Ovary (tissue), 9 donors: ENCODE measurements around the gene UNC5C. TPM values are rescaled to one million over a fixed set of nuclear protein-coding genes. Genes with fewer than 3 reads are reported as not detected.

Source experiments
- DNase-seq, 5 donors: peaks; one replicate each; pipeline ENCODE4 v3.0.0-alpha.2; 2019 to 2020
- H3K27ac ChIP-seq, 2 donors: fragments of 200-600 bp; one replicate each; pipeline versions ENCODE4 v1.5.1 to v1.8.0; 2019 to 2022
- H3K27me3 ChIP-seq: fragments of 200-600 bp; one replicate; pipeline ENCODE4 v1.8.0; 2022
- H3K36me3 ChIP-seq: fragments of 200-600 bp; sonication (generic); one replicate; pipeline ENCODE4 v1.5.1; 2019
- H3K4me1 ChIP-seq: one replicate; pipeline ENCODE4 v1.8.1; 2013; ENCODE audit warnings: mild to moderate bottlenecking, moderate library complexity; ENCODE audit not compliant: insufficient read depth
- H3K4me3 ChIP-seq: fragments of 200-600 bp; sonication (generic); one replicate; pipeline ENCODE4 v1.5.1; 2017
- H3K9me3 ChIP-seq, 2 donors: fragments of 200-600 bp in 1 of 2; sonication (generic) in 1 of 2; one replicate each; pipeline versions ENCODE4 v1.5.1 to v1.8.1; 2013 to 2019; ENCODE audit warnings: mild to moderate bottlenecking in 1 of 2, moderate library complexity in 1 of 2
- EP300 ChIP-seq: sonication (generic); formaldehyde crosslinking; IDR thresholded peaks from one replicate; pipeline ENCODE4 v1.6.1; 2017; ENCODE audit warnings: antibody characterized with exemption
- POLR2A ChIP-seq: fragments of 450-650 bp; IDR thresholded peaks from one replicate; pipeline ENCODE4 v1.6.1; 2017; ENCODE audit warnings: antibody characterized with exemption, mild to moderate bottlenecking, moderate library complexity
- WGBS, 3 donors: extraction: QIAGEN DNeasy Blood & Tissue Kit in 1 of 3; methylation state at CpG; one replicate each; pipeline versions ENCODE4 v1.1.5 to v1.1.7; 2013 to 2017; 5-methylcytosine and 5-hydroxymethylcytosine counted together
- intact Hi-C, 4 donors: fragments of 100-400 bp; cut with DNase I; formaldehyde crosslinking; loops; one replicate each; pipeline versions ENCODE4 v1.11.0 to v1.15.1; 2022 to 2023
- polyA plus RNA-seq, 2 donors: library from polyadenylated mRNA; stranded (reverse); fragments of 200-250 nt in 1 of 2; fragments of 350-450 nt in 1 of 2; fragmentation: Illumina TruSeq in 1 of 2; extraction: RNeasy Lipid Tissue Mini Kit (QIAGEN cat#74804) in 1 of 2; gene quantifications; one replicate each; pipeline ENCODE4 v1.2.3, GENCODE V29; 2013 to 2014
- total RNA-seq, 7 donors: library from RNA; depleted of rRNA in 2 of 7; stranded (reverse); fragments of >200 nt in 2 of 7; fragmentation: NEBNext Ultra II Directional in 3 of 7; extraction: Animal tissue kit (Norgen Biotek cat#: 25700) in 3 of 7; gene quantifications; one replicate each; pipeline versions ENCODE4 v1.1.0 to v1.2.4, GENCODE V29; 2016 to 2023
- TF ChIP-seq, protein P1 (sequence below), 3 donors: fragments of 450-650 bp in 2 of 3; fragments of 200-600 bp in 1 of 3; IDR thresholded peaks; one replicate each; pipeline versions ENCODE4 v1.5.1 to v1.8.0; 2016 to 2022; ENCODE audit warnings: antibody characterized with exemption in 3 of 3, mild to moderate bottlenecking in 1 of 3
- donor health status: DM: no; HTN: no; CAD: no; lungs with moderate emphysema.
- donor health status: DM: no; HTN: no; CAD: no.
- donor health status: Bipolar disorder and iron deficiency.
- donor health status: DM: yes; HTN: yes; CAD: no.
- donor health status: DM: no; HTN: no; CAD: no.
- donor health status: DM: yes; HTN: yes; CAD: no.

UNC5C gene
- total and polyA plus RNA-seq, 9 donors: 1.8 to 9.4 (median 3.9) TPM

DNA sequence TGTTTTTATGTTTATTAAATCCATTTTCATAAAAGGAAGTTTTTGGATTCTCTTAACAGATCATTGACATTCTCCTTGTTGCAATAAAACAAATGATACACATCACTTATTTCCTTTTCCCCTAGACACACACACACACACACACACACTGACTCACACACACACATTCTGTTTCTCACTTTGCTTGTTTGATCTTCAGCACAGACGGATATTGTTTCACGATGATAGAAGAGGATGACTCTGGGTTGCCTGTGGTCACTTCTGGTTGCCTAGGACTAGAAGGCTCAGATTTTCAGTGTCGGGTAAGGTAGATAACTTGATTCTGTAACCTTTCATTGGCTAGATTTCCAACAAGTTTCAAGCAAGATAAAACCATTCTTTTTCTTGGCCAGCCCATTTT, 434.3 kb downstream of the UNC5C start:
- TF ChIP-seq, protein P1, sequence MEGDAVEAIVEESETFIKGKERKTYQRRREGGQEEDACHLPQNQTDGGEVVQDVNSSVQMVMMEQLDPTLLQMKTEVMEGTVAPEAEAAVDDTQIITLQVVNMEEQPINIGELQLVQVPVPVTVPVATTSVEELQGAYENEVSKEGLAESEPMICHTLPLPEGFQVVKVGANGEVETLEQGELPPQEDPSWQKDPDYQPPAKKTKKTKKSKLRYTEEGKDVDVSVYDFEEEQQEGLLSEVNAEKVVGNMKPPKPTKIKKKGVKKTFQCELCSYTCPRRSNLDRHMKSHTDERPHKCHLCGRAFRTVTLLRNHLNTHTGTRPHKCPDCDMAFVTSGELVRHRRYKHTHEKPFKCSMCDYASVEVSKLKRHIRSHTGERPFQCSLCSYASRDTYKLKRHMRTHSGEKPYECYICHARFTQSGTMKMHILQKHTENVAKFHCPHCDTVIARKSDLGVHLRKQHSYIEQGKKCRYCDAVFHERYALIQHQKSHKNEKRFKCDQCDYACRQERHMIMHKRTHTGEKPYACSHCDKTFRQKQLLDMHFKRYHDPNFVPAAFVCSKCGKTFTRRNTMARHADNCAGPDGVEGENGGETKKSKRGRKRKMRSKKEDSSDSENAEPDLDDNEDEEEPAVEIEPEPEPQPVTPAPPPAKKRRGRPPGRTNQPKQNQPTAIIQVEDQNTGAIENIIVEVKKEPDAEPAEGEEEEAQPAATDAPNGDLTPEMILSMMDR (IDR thresholded peaks at IDR 0.05): no peak
- TF ChIP-seq EP300 (no peak), POLR2A (no peak)
- 89 to 93% (median 93%) methylated on average over 3 of the region's 3 CpGs for WGBS, 3 donors
- intact Hi-C loops: no loop called here
- Histone ChIP-seq H3K4me1 (no peaks in the 10 kb centered on the region), H3K27me3 (no peaks in the 10 kb centered on the region), H3K9me3 (no peaks in the 10 kb centered on the region), H3K27ac (no peak overlapping the region), H3K4me3 (no peak overlapping the region), H3K36me3 (no peaks in the 10 kb centered on the region)
- DNase-seq: no peak
